Activated CD8-positive, alpha-beta T cell treated with anti-CD3 and anti-CD28 coated beads for 36 hours (primary cell): Measurements from ENCODE around the gene THPO. TPM values are rescaled to one million over a fixed set of nuclear protein-coding genes. Genes with fewer than 3 reads are reported as not detected.

Source experiments
- ATAC-seq: fragments of 200-7000 bp; cut with Tn5 transposase; one replicate; pipeline ENCODE4 v1.10.0; 2021; ENCODE audit warnings: mild to moderate bottlenecking, moderate library complexity
- CTCF ChIA-PET: fragments of 350-600 bp; sonication (Branson Sonifier 250); formaldehyde crosslinking; loops from one replicate; lab custom pipeline; 2021; ENCODE audit warnings: antibody characterized with exemption; lab: Charles Lee
- POLR2A ChIA-PET: fragments of 350-600 bp; sonication (Branson Sonifier 250); formaldehyde crosslinking; loops from one replicate; lab custom pipeline; 2021; ENCODE audit warnings: antibody characterized with exemption; lab: Charles Lee
- DNase-seq: peaks from one replicate; pipeline ENCODE4 v3.0.0-alpha.2; 2020
- H3K27ac Mint-ChIP-seq: one replicate; pipeline ENCODE4 v1.8.0; 2021; ENCODE audit warnings: mild to moderate bottlenecking, mixed read lengths
- H3K27me3 Mint-ChIP-seq: one replicate; pipeline ENCODE4 v1.8.0; 2021; ENCODE audit warnings: mixed read lengths
- H3K36me3 Mint-ChIP-seq: one replicate; pipeline ENCODE4 v1.8.0; 2021; ENCODE audit warnings: low read depth, mixed read lengths
- H3K4me1 Mint-ChIP-seq: one replicate; pipeline ENCODE4 v1.8.0; 2021; ENCODE audit warnings: low read depth, mixed read lengths
- H3K4me3 Mint-ChIP-seq: one replicate; pipeline ENCODE4 v1.8.0; 2021; ENCODE audit warnings: mild to moderate bottlenecking, moderate library complexity, mixed read lengths
- H3K9me3 Mint-ChIP-seq: one replicate; pipeline ENCODE4 v1.8.0; 2021; ENCODE audit warnings: mixed read lengths
- CTCF ChIP-seq: fragments of 200-600 bp; IDR thresholded peaks from one replicate; pipeline ENCODE4 v1.8.0; 2022; ENCODE audit warnings: antibody characterized with exemption, mild to moderate bottlenecking
- intact Hi-C: fragments of 100-400 bp; cut with micrococcal nuclease; formaldehyde crosslinking; loops from one replicate; pipeline ENCODE4 v1.10.0; 2022
- total RNA-seq, 2 experiments: library from RNA; stranded (reverse); gene quantifications; one replicate each; pipeline ENCODE4 v1.2.3, GENCODE V29; 2021

The THPO gene
- total RNA-seq, 2 experiments from 2014 or later, result not detected

- Mint-ChIP-seq H3K27ac (no peak overlapping the region), H3K9me3 (no peaks in the 10 kb centered on the region), H3K4me1 (no peaks in the 10 kb centered on the region), H3K36me3 (no peaks in the 10 kb centered on the region), H3K27me3 (peaks cover under 1% of the 10 kb centered on the region), H3K4me3 (no peak overlapping the region)
- CTCF ChIA-PET, result interaction anchor here (0.6 to 7.6 kb wide), 13 partner anchors 8 to 133 kb away, joined by 3 to 69 read pairs (median 4); no protein-coding TSS in a partner anchor
- intact Hi-C loops, result loop anchor here (2.0 to 10.0 kb wide), 2 partner anchors 97 to 127 kb away; no protein-coding TSS in a partner anchor
- ATAC-seq, result peak; percentile 98
- peak; percentile 78 for DNase-seq
- POLR2A ChIA-PET, result no interaction called here
- peak; percentile 87 for TF ChIP-seq CTCF
Observed at GRCh38 chr3:184417619-184418327, 39.8 kb upstream of the THPO start.

- no peak overlapping the region for H3K27ac Mint-ChIP-seq
- POLR2A ChIA-PET, result no interaction called here
- DNase-seq (no peak), ATAC-seq (no peak)
- intact Hi-C loops, result loop anchor here (10.0 kb wide), 1 partner anchor 100 kb away; no protein-coding TSS in a partner anchor
- no peaks in the 10 kb centered on the region for H3K9me3 Mint-ChIP-seq
- H3K4me1 Mint-ChIP-seq, result no peaks in the 10 kb centered on the region
- CTCF ChIA-PET, result interaction anchor here (1.1 to 7.6 kb wide), 5 partner anchors 44 to 127 kb away, joined by 3 to 69 read pairs (median 5); no protein-coding TSS in a partner anchor
- H3K4me3 Mint-ChIP-seq, result no peak overlapping the region
- H3K36me3 Mint-ChIP-seq, result no peaks in the 10 kb centered on the region
- TF ChIP-seq CTCF, result no peak
- H3K27me3 Mint-ChIP-seq, result no peaks in the 10 kb centered on the region
Observed at GRCh38 chr3:184415203-184415490, 37.1 kb upstream of the THPO start.

GRCh38 chr3:184414418-184415202 is 36.6 kb upstream of the THPO start:
- H3K27ac Mint-ChIP-seq, result no peak overlapping the region
- DNase-seq (no peak), ATAC-seq (no peak)
- no peaks in the 10 kb centered on the region for H3K9me3 Mint-ChIP-seq
- no peaks in the 10 kb centered on the region for H3K36me3 Mint-ChIP-seq
- H3K27me3 Mint-ChIP-seq, result no peaks in the 10 kb centered on the region
- intact Hi-C loops, result loop anchor here (10.0 kb wide), 1 partner anchor 100 kb away; no protein-coding TSS in a partner anchor
- POLR2A ChIA-PET, result interaction anchor here (0.6 kb wide), 1 partner anchor 77 kb away, joined by 4 read pairs; the partner anchor contains the start of gene FAM131A
- no peak overlapping the region for H3K4me3 Mint-ChIP-seq
- TF ChIP-seq CTCF, result no peak
- CTCF ChIA-PET, result interaction anchor here (1.1 to 7.6 kb wide), 5 partner anchors 43 to 364 kb away, joined by 3 to 69 read pairs (median 5); no protein-coding TSS in a partner anchor
- H3K4me1 Mint-ChIP-seq, result no peaks in the 10 kb centered on the region

GRCh38 chr3:184409946-184410500 is 32.0 kb upstream of the THPO start:
- H3K4me3 Mint-ChIP-seq, result no peak overlapping the region
- H3K36me3 Mint-ChIP-seq, result no peaks in the 10 kb centered on the region
- H3K4me1 Mint-ChIP-seq, result no peaks in the 10 kb centered on the region
- POLR2A ChIA-PET, result no interaction called here
- DNase-seq, result no peak
- TF ChIP-seq CTCF, result no peak
- H3K9me3 Mint-ChIP-seq, result no peaks in the 10 kb centered on the region
- CTCF ChIA-PET, result interaction anchor here (0.7 kb wide), 1 partner anchor 8 kb away, joined by 3 read pairs; no protein-coding TSS in a partner anchor
- H3K27ac Mint-ChIP-seq, result no peak overlapping the region
- ATAC-seq, result no peak
- H3K27me3 Mint-ChIP-seq, result no peaks in the 10 kb centered on the region
- intact Hi-C loops, result loop anchor here (10.0 kb wide), 1 partner anchor 105 kb away; no protein-coding TSS in a partner anchor
